Measurements from ENCODE around the gene GREM1. TPM values are rescaled to one million over a fixed set of nuclear protein-coding genes. Genes with fewer than 3 reads are reported as not detected.

GREM1 gene
- total RNA-seq, 4 donors from 2014 or later, result 0.79 to 77.3 (median 15.8) TPM

DNA sequence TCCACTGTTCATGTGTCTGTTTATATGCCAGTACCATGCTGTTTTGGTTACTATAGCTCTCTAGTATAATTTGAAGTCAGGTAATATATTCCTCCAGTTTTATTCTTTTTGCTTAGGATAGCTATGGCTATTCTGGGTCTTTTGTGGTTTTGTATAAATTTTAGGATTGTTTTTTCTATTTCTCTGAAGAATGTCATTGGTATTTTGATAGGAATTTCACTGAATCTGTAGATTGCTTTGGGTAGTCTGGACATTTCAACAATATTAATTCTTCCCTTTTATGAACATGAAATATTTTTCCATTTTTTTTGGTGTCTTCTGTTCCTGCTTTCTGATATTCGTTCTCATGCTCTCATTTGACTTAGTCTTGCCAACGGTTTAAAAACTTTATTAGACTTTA lies 39.6 kb downstream of the GREM1 start:
- TF ChIP-seq, protein P1, sequence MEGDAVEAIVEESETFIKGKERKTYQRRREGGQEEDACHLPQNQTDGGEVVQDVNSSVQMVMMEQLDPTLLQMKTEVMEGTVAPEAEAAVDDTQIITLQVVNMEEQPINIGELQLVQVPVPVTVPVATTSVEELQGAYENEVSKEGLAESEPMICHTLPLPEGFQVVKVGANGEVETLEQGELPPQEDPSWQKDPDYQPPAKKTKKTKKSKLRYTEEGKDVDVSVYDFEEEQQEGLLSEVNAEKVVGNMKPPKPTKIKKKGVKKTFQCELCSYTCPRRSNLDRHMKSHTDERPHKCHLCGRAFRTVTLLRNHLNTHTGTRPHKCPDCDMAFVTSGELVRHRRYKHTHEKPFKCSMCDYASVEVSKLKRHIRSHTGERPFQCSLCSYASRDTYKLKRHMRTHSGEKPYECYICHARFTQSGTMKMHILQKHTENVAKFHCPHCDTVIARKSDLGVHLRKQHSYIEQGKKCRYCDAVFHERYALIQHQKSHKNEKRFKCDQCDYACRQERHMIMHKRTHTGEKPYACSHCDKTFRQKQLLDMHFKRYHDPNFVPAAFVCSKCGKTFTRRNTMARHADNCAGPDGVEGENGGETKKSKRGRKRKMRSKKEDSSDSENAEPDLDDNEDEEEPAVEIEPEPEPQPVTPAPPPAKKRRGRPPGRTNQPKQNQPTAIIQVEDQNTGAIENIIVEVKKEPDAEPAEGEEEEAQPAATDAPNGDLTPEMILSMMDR (IDR thresholded peaks at IDR 0.05), result no peak
- DNase-seq (ENCODE audit: low spot score), result no peak
- no peak for ATAC-seq (ENCODE audit: low FRiP score)

DNA sequence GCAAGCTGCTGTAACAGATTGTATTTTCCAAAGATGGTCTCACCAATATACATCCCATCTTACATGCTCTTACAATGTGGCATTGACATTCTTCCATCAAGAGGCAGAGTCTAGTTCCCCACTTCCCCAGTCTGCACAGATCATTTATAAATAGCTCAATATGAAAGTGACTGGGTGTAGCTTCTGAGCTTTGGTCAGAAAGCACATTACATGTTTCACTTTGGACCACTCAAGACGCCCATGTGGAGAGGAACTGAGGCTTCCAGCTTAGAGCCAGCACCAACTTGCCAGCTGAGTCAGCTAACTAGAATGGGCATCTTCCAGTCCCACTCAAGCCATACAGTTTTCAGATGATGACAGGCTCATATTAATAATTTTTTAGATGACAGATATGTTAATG lies 45.5 kb downstream of the GREM1 start:
- TF ChIP-seq, protein P1 (IDR thresholded peaks at IDR 0.05), result no peak
- no peak for DNase-seq (ENCODE audit: low spot score)
- no peak for ATAC-seq (ENCODE audit: low FRiP score)

DNA sequence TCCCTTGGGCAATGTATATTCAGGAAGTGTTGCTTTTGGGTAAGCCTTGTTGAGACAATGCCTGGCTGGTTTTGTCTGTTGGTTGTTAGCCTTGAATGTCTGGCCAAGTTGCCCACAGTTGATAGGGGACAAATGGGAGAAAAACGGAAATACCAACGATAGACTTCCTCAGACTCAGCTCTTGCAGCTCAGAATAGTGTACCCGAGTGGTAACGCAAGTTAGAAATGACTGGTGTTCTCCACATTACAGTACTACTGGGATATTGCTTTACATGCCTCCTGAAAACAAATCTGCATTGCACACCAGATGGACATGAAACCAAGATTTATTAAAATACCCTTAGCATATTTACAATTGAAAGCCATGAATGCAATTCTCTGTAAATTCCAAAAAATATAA lies 47.4 kb downstream of the GREM1 start:
- TF ChIP-seq, protein P1 (IDR thresholded peaks at IDR 0.05), result no peak
- ATAC-seq (ENCODE audit: low FRiP score), result no peak
- no peak for DNase-seq (ENCODE audit: low spot score)

DNA sequence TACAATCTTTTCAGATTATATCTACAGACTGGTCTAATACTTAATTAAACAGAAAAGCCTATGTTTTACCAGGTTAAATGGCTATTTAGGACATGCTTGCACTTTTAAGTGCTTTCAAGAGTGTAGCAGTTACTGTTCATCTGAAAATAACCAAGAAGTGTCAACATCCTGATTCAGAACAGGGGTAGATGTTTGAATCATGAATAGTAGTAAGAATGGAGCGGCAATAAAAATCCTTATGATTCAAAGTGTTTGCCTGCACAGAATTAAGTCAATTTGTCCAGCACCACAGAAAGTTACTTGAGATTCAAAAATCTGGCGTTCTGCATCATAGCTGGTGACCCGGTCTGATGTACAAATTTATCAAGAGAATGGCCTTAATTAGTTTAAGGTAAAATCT lies 48.3 kb downstream of the GREM1 start:
- no peak for ATAC-seq (ENCODE audit: low FRiP score)
- DNase-seq (ENCODE audit: low spot score), result no peak
- TF ChIP-seq, protein P1 (IDR thresholded peaks at IDR 0.05), result no peak

DNA sequence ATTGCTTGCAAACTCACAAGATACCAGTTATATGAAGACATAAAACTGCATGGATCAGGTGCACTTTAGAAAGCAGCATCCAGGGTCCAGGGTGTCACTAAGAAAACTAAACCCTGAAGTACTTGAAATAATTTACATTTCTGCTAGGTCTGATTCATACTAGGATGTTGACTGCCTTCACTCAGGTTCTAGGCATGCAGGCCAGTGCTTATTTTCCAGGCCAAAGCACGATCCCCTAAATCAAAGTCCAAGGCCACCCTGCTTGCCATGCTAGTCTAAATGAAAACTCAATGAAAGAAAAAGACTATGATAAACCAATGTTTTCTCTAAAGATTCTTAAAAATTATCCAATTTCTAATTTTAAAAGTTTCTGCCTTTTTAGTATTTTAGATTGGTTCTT lies 49.4 kb downstream of the GREM1 start:
- TF ChIP-seq, protein P1 (IDR thresholded peaks at IDR 0.05), result no peak
- ATAC-seq (ENCODE audit: low FRiP score) (no peak), DNase-seq (ENCODE audit: low spot score) (no peak)

DNA sequence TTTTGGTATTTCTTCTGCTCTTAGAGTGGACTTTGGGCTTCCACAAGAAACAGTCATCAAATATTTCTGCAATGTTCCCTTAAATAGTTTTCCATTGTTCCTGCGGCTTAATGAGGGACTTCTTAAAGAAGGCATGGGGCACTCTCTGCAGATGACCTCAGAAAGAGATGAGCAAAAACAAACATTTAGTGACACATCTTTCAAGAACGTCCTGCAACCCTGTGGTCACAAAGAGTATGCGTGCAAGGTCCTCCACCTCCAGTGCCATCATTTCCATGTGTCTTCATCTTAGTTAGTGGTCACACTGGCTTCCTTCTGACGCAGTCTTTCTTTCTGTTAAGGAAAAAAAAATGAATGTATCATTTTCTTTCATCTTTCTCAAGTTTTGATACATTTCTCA lies 56.2 kb downstream of the GREM1 start:
- ATAC-seq (ENCODE audit: low FRiP score) (no peak), DNase-seq (ENCODE audit: low spot score) (no peak)
- TF ChIP-seq, protein P1 (IDR thresholded peaks at IDR 0.05), result no peak

DNA sequence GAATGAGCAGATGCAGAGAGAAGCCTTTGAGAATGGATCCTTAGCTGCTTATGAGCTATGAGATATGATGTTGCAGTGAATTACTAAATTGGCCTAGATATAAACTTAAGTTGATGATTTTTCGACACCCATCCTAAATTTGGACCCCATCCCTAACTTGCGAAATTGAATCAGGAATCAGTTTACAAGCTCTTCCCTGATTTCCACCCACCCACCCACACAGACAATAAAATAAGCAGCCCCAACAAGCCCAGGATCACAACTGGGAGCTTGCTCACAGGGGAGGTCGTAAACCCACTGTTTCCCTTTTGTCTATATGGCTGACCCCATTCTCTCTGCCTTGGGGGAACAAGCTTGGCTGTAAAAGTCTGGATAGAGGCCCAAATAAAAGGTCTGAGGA lies 57.3 kb downstream of the GREM1 start:
- DNase-seq (ENCODE audit: low spot score), result no peak
- TF ChIP-seq, protein P1 (IDR thresholded peaks at IDR 0.05), result no peak
- no peak for ATAC-seq (ENCODE audit: low FRiP score)

All from omental fat pad (tissue), 4 donors.